Right lobe of liver (tissue), 4 donors: ENCODE results near the gene ATF7.

Experiments used
- CTCF ChIP-seq, 4 donors: fragments of 200-600 bp in 3 of 4; fragments of 450-650 bp in 1 of 4; IDR thresholded peaks; one replicate each; pipeline versions ENCODE4 v1.5.1 to v1.8.0; 2016 to 2022; ENCODE audit warnings: antibody characterized with exemption in 4 of 4, mild to moderate bottlenecking in 2 of 4
- POLR2A ChIP-seq: fragments of 450-650 bp; IDR thresholded peaks from one replicate; pipeline ENCODE4 v1.6.1; 2017; ENCODE audit warnings: antibody characterized with exemption, mild to moderate bottlenecking
- donor health status: DM: no; HTN: no; CAD: no.
- donor health status: DM: no; HTN: no; CAD: no.
- donor health status: DM: no; HTN: yes; CAD: no.

GRCh38 chr12:53510181-53510812 is 115.9 kb downstream of the ATF7 start:
- TF ChIP-seq POLR2A, result no peak
- no peak for TF ChIP-seq CTCF (IDR thresholded peaks at IDR 0.05)
